ENCODE results near the gene CPM. TPM values are rescaled to one million over a fixed set of nuclear protein-coding genes. Genes with fewer than 3 reads are reported as not detected.

The CPM gene
- total and polyA plus RNA-seq, 7 donors = 2.2 to 13.3 (median 5.8) TPM

- TF ChIP-seq, protein P1, sequence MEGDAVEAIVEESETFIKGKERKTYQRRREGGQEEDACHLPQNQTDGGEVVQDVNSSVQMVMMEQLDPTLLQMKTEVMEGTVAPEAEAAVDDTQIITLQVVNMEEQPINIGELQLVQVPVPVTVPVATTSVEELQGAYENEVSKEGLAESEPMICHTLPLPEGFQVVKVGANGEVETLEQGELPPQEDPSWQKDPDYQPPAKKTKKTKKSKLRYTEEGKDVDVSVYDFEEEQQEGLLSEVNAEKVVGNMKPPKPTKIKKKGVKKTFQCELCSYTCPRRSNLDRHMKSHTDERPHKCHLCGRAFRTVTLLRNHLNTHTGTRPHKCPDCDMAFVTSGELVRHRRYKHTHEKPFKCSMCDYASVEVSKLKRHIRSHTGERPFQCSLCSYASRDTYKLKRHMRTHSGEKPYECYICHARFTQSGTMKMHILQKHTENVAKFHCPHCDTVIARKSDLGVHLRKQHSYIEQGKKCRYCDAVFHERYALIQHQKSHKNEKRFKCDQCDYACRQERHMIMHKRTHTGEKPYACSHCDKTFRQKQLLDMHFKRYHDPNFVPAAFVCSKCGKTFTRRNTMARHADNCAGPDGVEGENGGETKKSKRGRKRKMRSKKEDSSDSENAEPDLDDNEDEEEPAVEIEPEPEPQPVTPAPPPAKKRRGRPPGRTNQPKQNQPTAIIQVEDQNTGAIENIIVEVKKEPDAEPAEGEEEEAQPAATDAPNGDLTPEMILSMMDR (IDR thresholded peaks at IDR 0.05) = no peak
- ATAC-seq = no peak
- 71 to 80% (median 79%) methylated on average over 3 of the region's 3 CpGs for WGBS, 3 donors
- H3K27ac ChIP-seq = no peak overlapping the region
- no peaks in the 10 kb centered on the region for H3K27me3 ChIP-seq (ENCODE audit: insufficient read depth in 3 of 3, low read length in 2 of 3)
- no peaks in the 10 kb centered on the region for H3K4me1 ChIP-seq
- DNase-seq = no peak
- no peaks in the 10 kb centered on the region for H3K36me3 ChIP-seq (ENCODE audit: insufficient read depth in 1 of 2, low read depth in 1 of 2)
- H3K4me3 ChIP-seq = no peak overlapping the region
- intact Hi-C loops (cut with DNase I) = no loop called here
- H3K9me3 ChIP-seq = no peaks in the 10 kb centered on the region
Observed at GRCh38 chr12:68893741-68894140, 39.2 kb downstream of the CPM start.

DNA sequence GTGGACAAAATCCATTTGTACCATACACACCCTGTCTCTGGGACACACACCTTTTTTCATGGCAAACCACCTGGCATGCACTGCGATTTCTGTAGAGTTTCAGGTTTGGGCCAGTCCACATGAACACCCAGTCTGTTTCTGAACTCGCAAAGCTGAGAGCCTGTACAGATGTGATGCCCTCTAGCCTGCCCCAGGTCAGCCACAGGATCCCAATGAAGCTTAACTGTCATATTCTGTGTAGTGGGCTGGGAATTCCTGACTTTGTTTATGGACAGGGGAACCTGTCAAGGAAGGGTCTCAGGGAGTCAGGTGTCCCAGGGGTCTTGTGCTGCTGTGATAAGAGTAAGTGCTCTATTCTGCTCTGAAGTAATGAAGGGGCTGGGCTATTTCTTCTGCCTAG lies 39.8 kb downstream of the CPM start:
- Histone ChIP-seq H3K36me3 (ENCODE audit: insufficient read depth in 1 of 2, low read depth in 1 of 2) (no peaks in the 10 kb centered on the region), H3K4me1 (no peaks in the 10 kb centered on the region), H3K9me3 (no peaks in the 10 kb centered on the region), H3K27me3 (ENCODE audit: insufficient read depth in 3 of 3, low read length in 2 of 3) (no peaks in the 10 kb centered on the region), H3K4me3 (no peak overlapping the region), H3K27ac (no peak overlapping the region)
- DNase-seq = no peak
- TF ChIP-seq, protein P1 (IDR thresholded peaks at IDR 0.05) = no peak
- WGBS, 3 donors = 92 to 100% (median 96%) methylated on average over 2 of the region's 2 CpGs
- intact Hi-C loops (cut with DNase I) = no loop called here
- ATAC-seq = no peak

DNA sequence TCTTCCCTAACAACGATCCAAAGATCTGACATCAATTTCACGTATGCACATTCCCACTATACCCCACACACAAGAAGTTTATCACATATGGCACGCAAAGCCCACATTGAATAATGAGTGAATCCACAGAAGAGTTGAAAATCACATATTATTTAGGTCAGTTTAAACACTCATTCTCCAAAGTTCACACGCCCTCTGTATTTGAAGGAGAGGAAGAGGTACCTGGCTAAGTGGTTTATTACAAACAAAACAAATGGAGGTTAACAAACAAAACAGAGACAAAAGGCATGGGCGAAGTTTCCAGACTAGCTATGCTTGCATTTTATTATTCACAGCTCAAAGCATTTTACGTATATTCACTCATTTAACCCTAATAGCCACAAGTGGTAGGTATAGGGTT lies 41.8 kb downstream of the CPM start:
- TF ChIP-seq, protein P1 (IDR thresholded peaks at IDR 0.05) = no peak
- H3K4me3 ChIP-seq = no peak overlapping the region
- H3K36me3 ChIP-seq (ENCODE audit: insufficient read depth in 1 of 2, low read depth in 1 of 2) = no peaks in the 10 kb centered on the region
- H3K27ac ChIP-seq = no peak overlapping the region
- ATAC-seq = no peak
- intact Hi-C loops (cut with DNase I) = no loop called here
- H3K4me1 ChIP-seq = no peaks in the 10 kb centered on the region
- WGBS, 3 donors = 74 to 82% (median 79%) methylated on average over 6 of the region's 6 CpGs
- H3K27me3 ChIP-seq (ENCODE audit: insufficient read depth in 3 of 3, low read length in 2 of 3) = no peaks in the 10 kb centered on the region
- no peak for DNase-seq
- no peaks in the 10 kb centered on the region for H3K9me3 ChIP-seq

DNA sequence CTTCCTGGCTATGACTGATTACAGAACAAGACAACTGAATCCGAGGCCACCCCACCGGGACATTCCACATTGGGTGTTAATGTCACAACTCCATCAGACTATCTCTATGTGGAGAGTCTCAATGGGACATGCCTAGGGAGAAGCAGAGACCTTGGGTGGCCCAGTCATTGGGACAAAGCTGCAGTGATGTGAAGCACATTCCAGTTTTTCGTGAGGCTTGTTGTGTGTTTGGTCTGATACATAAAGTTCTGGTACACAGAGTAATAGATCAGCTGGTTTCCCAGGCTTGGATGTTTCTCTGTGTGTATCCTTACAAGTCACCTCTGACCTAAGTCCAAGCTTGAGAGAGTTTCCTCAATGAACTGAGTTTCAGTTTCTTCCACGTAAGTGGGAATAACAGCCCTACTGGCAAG lies 42.3 kb downstream of the CPM start:
- H3K27ac ChIP-seq = no peak overlapping the region

DNA sequence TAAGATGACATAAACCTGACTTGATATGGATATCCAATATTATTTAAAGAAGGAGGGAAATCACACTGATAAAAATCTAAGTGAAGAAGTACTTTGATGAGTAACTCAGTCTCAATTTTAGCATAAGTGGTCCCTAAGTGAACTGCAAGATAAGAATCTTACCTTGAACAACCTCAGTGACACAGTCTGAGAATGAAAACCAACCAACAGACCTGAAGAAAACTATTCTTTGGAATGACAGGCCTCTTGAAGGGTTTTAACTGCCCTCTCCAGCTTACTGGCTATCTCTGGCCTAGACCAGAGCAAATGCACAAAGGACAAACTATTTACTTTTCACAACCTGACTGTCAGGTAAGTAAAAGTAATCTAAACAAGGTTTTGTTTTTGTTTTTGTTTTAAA lies 44.7 kb downstream of the CPM start:
- intact Hi-C loops (cut with DNase I) = no loop called here
- Histone ChIP-seq H3K27ac (no peak overlapping the region), H3K4me3 (no peak overlapping the region), H3K4me1 (no peaks in the 10 kb centered on the region), H3K9me3 (no peaks in the 10 kb centered on the region), H3K36me3 (ENCODE audit: insufficient read depth in 1 of 2, low read depth in 1 of 2) (no peaks in the 10 kb centered on the region), H3K27me3 (ENCODE audit: insufficient read depth in 3 of 3, low read length in 2 of 3) (no peaks in the 10 kb centered on the region)
- DNase-seq (no peak), ATAC-seq (no peak)
- TF ChIP-seq, protein P1 (IDR thresholded peaks at IDR 0.05) = no peak

More for the DNA sequence above, 42.3 kb downstream of the CPM start:
- ATAC-seq = no peak
- no peak for DNase-seq
- WGBS, 3 donors = 69 to 78% (median 71%) methylated on average over 4 of the region's 4 CpGs
- intact Hi-C loops (cut with DNase I) = no loop called here
- Histone ChIP-seq H3K27me3 (ENCODE audit: insufficient read depth in 3 of 3, low read length in 2 of 3) (no peaks in the 10 kb centered on the region), H3K9me3 (no peaks in the 10 kb centered on the region), H3K4me3 (no peak overlapping the region), H3K4me1 (no peaks in the 10 kb centered on the region), H3K36me3 (ENCODE audit: insufficient read depth in 1 of 2, low read depth in 1 of 2) (no peaks in the 10 kb centered on the region)
- TF ChIP-seq, protein P1 (IDR thresholded peaks at IDR 0.05) = no peak
